C4-2B (cell line): ENCODE measurements around the gene OSBPL3.

ENCODE experiments used
- CTCF ChIP-seq: fragments of 450-650 bp; conservative IDR thresholded peaks from 2 replicates; pipeline ENCODE4 v1.5.1; 2017; ENCODE audit warnings: mild to moderate bottlenecking
- ZFX ChIP-seq: fragments of 450-650 bp; IDR thresholded peaks from 2 replicates; pipeline ENCODE4 v1.6.1; 2017

- TF ChIP-seq CTCF (no peak), ZFX (no peak)
Measured at GRCh38 chr7:24754906-24755506, 225.0 kb downstream of the OSBPL3 start.
